Measurements from ENCODE around the gene FGF3. TPM values are rescaled to one million over a fixed set of nuclear protein-coding genes. Genes with fewer than 3 reads are reported as not detected.

Gene FGF3
- total and polyA plus RNA-seq, 10 of the 15 experiments (the other 5 are each of a cell fraction or from before 2014, with no cell fraction given): not detected

GRCh38 chr11:69826773-69827172 is 7.6 kb upstream of the FGF3 start:
- Histone ChIP-seq H3K4me3 (no peak overlapping the region), H3K4me2 (ENCODE audit: control insufficient read depth, insufficient read depth) (no peak overlapping the region), H3K9me3 (replicated peaks; ENCODE audit: control insufficient read depth, insufficient read depth, low read length) (no peaks in the 10 kb centered on the region), H3K79me2 (ENCODE audit: control insufficient read depth, insufficient read depth, low read length) (no peaks in the 10 kb centered on the region), H3K27me3 (replicated peaks in 1 of 2; ENCODE audit: control insufficient read depth in 2 of 2, insufficient read depth in 2 of 2, low read length in 1 of 2) (peaks cover 0 to 3% of the 10 kb centered on the region in 2 experiments; a peak in 2 of 4 replicates), H4K20me1 (ENCODE audit: control insufficient read depth, insufficient read depth) (no peaks in the 10 kb centered on the region), H2AFZ (ENCODE audit: control insufficient read depth, low read depth, low read length) (no peak overlapping the region), H3K4me1 (ENCODE audit: control insufficient read depth, insufficient read depth, low read length) (no peaks in the 10 kb centered on the region), H3K27ac (ENCODE audit: control insufficient read depth, insufficient read depth) (no peak overlapping the region), H3K36me3 (ENCODE audit: control insufficient read depth in 2 of 2, insufficient read depth in 2 of 2, low read length in 1 of 2) (no peaks in the 10 kb centered on the region), H3K9ac (ENCODE audit: control insufficient read depth, insufficient read depth, low read length) (no peak overlapping the region)
- WGBS (ENCODE audit: insufficient coverage, insufficient replicate concordance, low lambda C conversion rate, missing lambda C conversion rate): 38% methylated on average over 10 of the region's 10 CpGs
- intact Hi-C loops (cut with micrococcal nuclease; ENCODE audit: unreplicated experiment): no loop called here
- BruUV-seq (replicated peaks): no TSS peak
- POLR2A ChIA-PET: no interaction called here
- TF ChIP-seq SREBF2 (IDR thresholded peaks at IDR 0.05; ENCODE audit: low read length) (no peak), MYB (IDR thresholded peaks at IDR 0.05; ENCODE audit: borderline replicate concordance, low read depth, low read length) (no peak), IRF4 (IDR thresholded peaks at IDR 0.05; ENCODE audit: low read depth, low read length) (no peak), CHD1 (IDR thresholded peaks at IDR 0.05; ENCODE audit: low read depth, low read length) (no peak), NFYB (IDR thresholded peaks at IDR 0.05; ENCODE audit: insufficient read depth, low read depth, low read length) (no peak), PRDM15 (CRISPR knock-in tag; IDR thresholded peaks at IDR 0.05) (no peak), SIX5 (IDR thresholded peaks at IDR 0.05; ENCODE audit: low read depth, low read length, severe bottlenecking) (no peak), ZBED1 (IDR thresholded peaks at IDR 0.05; ENCODE audit: borderline replicate concordance) (no peak), ZNF384 (IDR thresholded peaks at IDR 0.05; ENCODE audit: borderline replicate concordance, low read depth, low read length) (no peak)
- no peak for ATAC-seq
- SMC1A ChIA-PET (ENCODE audit: uncharacterized antibody, unreplicated experiment): no interaction called here
- CTCF ChIA-PET: interaction anchor here (0.6 kb wide), 1 partner anchor 704 kb away, joined by 3 read pairs; no protein-coding TSS in a partner anchor
- in situ Hi-C loops (cut with MboI): no loop called here
- RAD21 ChIA-PET (ENCODE audit: unreplicated experiment): no interaction called here
- DNase-seq (ENCODE audit: low read depth, low spot score): no peak
- no peak for FAIRE-seq
